Upper lobe of left lung (tissue), 4 donors: ENCODE data around the gene ZNF813.

Source experiments
- CTCF ChIP-seq, 6 experiments: fragments of 450-650 bp in 4 of 6; fragments of 200-600 bp in 2 of 6; sonication (generic) in 2 of 6; IDR thresholded peaks; one replicate each; pipeline ENCODE4 v1.5.1; 2016 to 2019; ENCODE audit warnings: antibody characterized with exemption in 6 of 6
- POLR2AphosphoS5 ChIP-seq, 2 donors: sonication (generic); formaldehyde crosslinking; IDR thresholded peaks; one replicate each; pipeline ENCODE4 v1.5.1; 2017; ENCODE audit warnings: antibody characterized with exemption in 2 of 2

- TF ChIP-seq CTCF (IDR thresholded peaks at IDR 0.05) (no peak), POLR2AphosphoS5 (IDR thresholded peaks at IDR 0.05) (peak; percentile 84 to 97)
Observed at GRCh38 chr19:53520547-53521372, 53.2 kb downstream of the ZNF813 start.
